ENCODE data around the gene APOBEC2.

The APOBEC2 gene

GRCh38 chr6:41075651-41076626, 22.9 kb downstream of the APOBEC2 start:
- TF ChIP-seq CTCF (IDR thresholded peaks at IDR 0.05; ENCODE audit: insufficient read depth, low read length, poor library complexity, severe bottlenecking) = no peak
- DNase-seq (ENCODE audit: extremely low read depth, insufficient read length) = no peak
- H3K36me3 ChIP-seq (ENCODE audit: control insufficient read depth, insufficient read depth, low read length) = peaks cover 5% of the 10 kb centered on the region
- no peaks in the 10 kb centered on the region for H3K27me3 ChIP-seq (replicated peaks; ENCODE audit: control insufficient read depth, insufficient read depth, low read length)
- H3K4me3 ChIP-seq (replicated peaks; ENCODE audit: low read depth, low read length) = no peak overlapping the region

- TF ChIP-seq CTCF (IDR thresholded peaks at IDR 0.05; ENCODE audit: insufficient read depth, low read length, poor library complexity, severe bottlenecking) = no peak
- Histone ChIP-seq H3K36me3 (ENCODE audit: control insufficient read depth, insufficient read depth, low read length) (peaks cover 5% of the 10 kb centered on the region), H3K27me3 (replicated peaks; ENCODE audit: control insufficient read depth, insufficient read depth, low read length) (no peaks in the 10 kb centered on the region), H3K4me3 (replicated peaks; ENCODE audit: low read depth, low read length) (no peak overlapping the region)
- no peak for DNase-seq (ENCODE audit: extremely low read depth, insufficient read length)
Measured at GRCh38 chr6:41077536-41077935, 24.5 kb downstream of the APOBEC2 start.

- H3K36me3 ChIP-seq (ENCODE audit: control insufficient read depth, insufficient read depth, low read length) = peaks cover 5% of the 10 kb centered on the region
Measured at GRCh38 chr6:41078101-41078500, 25.1 kb downstream of the APOBEC2 start.

GRCh38 chr6:41079080-41079479, 26.1 kb downstream of the APOBEC2 start:
- DNase-seq (ENCODE audit: extremely low read depth, insufficient read length) = no peak
- no peaks in the 10 kb centered on the region for H3K27me3 ChIP-seq (replicated peaks; ENCODE audit: control insufficient read depth, insufficient read depth, low read length)
- no peak overlapping the region for H3K4me3 ChIP-seq (replicated peaks; ENCODE audit: low read depth, low read length)
- H3K36me3 ChIP-seq (ENCODE audit: control insufficient read depth, insufficient read depth, low read length) = peaks cover 7% of the 10 kb centered on the region
- no peak for TF ChIP-seq CTCF (IDR thresholded peaks at IDR 0.05; ENCODE audit: insufficient read depth, low read length, poor library complexity, severe bottlenecking)

More at GRCh38 chr6:41078101-41078500, 25.1 kb downstream of the APOBEC2 start:
- no peak for TF ChIP-seq CTCF (IDR thresholded peaks at IDR 0.05; ENCODE audit: insufficient read depth, low read length, poor library complexity, severe bottlenecking)
- Histone ChIP-seq H3K27me3 (replicated peaks; ENCODE audit: control insufficient read depth, insufficient read depth, low read length) (no peaks in the 10 kb centered on the region), H3K4me3 (replicated peaks; ENCODE audit: low read depth, low read length) (no peak overlapping the region)
- no peak for DNase-seq (ENCODE audit: extremely low read depth, insufficient read length)

GRCh38 chr6:41080621-41081020, 27.6 kb downstream of the APOBEC2 start:
- DNase-seq (ENCODE audit: extremely low read depth, insufficient read length) = no peak
- H3K27me3 ChIP-seq (replicated peaks; ENCODE audit: control insufficient read depth, insufficient read depth, low read length) = no peaks in the 10 kb centered on the region
- TF ChIP-seq CTCF (IDR thresholded peaks at IDR 0.05; ENCODE audit: insufficient read depth, low read length, poor library complexity, severe bottlenecking) = no peak
- no peak overlapping the region for H3K4me3 ChIP-seq (replicated peaks; ENCODE audit: low read depth, low read length)
- peaks cover 7% of the 10 kb centered on the region for H3K36me3 ChIP-seq (ENCODE audit: control insufficient read depth, insufficient read depth, low read length)

Measured in GM06990 (cell line).